OCI-LY7 (cell line): ENCODE measurements around the gene ZNF132. TPM values are rescaled to one million over a fixed set of nuclear protein-coding genes. Genes with fewer than 3 reads are reported as not detected.

Source experiments
- BruUV-seq: library from RNA; stranded (reverse); fragments of 400-500 nt; replicated peaks from 2 replicates; lab custom pipeline; 2021; lab: Mats Ljungman, UMichigan
- CTCF ChIA-PET: fragments of 300-600 bp; sonication (Branson Sonifier 250); formaldehyde crosslinking; loops from one replicate; lab custom pipeline; 2022; ENCODE audit warnings: antibody characterized with exemption; ENCODE audit not compliant: unreplicated experiment; lab: Charles Lee
- POLR2A ChIA-PET: fragments of 300-600 bp; sonication (Branson Sonifier 250); formaldehyde crosslinking; loops from one replicate; lab custom pipeline; 2022; ENCODE audit warnings: antibody characterized with exemption; lab: Charles Lee
- DNase-seq: peaks from one replicate; pipeline ENCODE4 v3.0.0-alpha.2; 2015; ENCODE audit warnings: low spot score
- H2AFZ ChIP-seq: fragments of 200-600 bp; sonication (generic), shearing (Covaris generic); 2 replicates; pipeline ENCODE4 v1.6.1; 2014; ENCODE audit warnings: mild to moderate bottlenecking, antibody characterized with exemption, low read length, moderate library complexity
- H3K27ac ChIP-seq: fragments of 200-600 bp; sonication (generic); 2 replicates; pipeline ENCODE4 v1.5.1; 2014; ENCODE audit warnings: mixed run types, low read depth, mild to moderate bottlenecking, moderate library complexity, low read length, inconsistent platforms; ENCODE audit not compliant: poor library complexity, severe bottlenecking
- H3K36me3 ChIP-seq: fragments of 200-600 bp; sonication (generic); 2 replicates; pipeline ENCODE4 v1.6.1; 2014; ENCODE audit warnings: mild to moderate bottlenecking, antibody characterized with exemption, low read length, moderate library complexity, mixed read lengths; ENCODE audit not compliant: insufficient read depth
- H3K4me1 ChIP-seq: fragments of 200-600 bp; sonication (generic); 2 replicates; pipeline ENCODE4 v1.5.1; 2014; ENCODE audit warnings: mild to moderate bottlenecking, low read length; ENCODE audit not compliant: insufficient read depth, poor library complexity, severe bottlenecking
- H3K4me2 ChIP-seq: fragments of 200-600 bp; sonication (generic); 2 replicates; pipeline ENCODE4 v1.6.1; 2014; ENCODE audit warnings: mild to moderate bottlenecking, low read length
- H3K4me3 ChIP-seq: fragments of 200-600 bp; sonication (generic); 2 replicates; pipeline ENCODE4 v1.5.1; 2014; ENCODE audit warnings: mild to moderate bottlenecking, low read depth, low read length; ENCODE audit not compliant: poor library complexity, severe bottlenecking
- H3K79me2 ChIP-seq: fragments of 200-600 bp; sonication (generic); 2 replicates; pipeline ENCODE4 v1.6.1; 2016; ENCODE audit warnings: low read depth, mild to moderate bottlenecking, low read length, moderate library complexity, mixed read lengths; ENCODE audit not compliant: insufficient read depth
- H3K9me2 ChIP-seq: fragments of 200-600 bp; sonication (generic); 2 replicates; pipeline ENCODE4 v1.6.1; 2016; ENCODE audit warnings: mild to moderate bottlenecking, low read length, mixed read lengths; ENCODE audit not compliant: insufficient read depth
- H3K9me3 ChIP-seq: fragments of 200-600 bp; sonication (generic); 2 replicates; pipeline ENCODE4 v1.6.1; 2014; ENCODE audit warnings: mild to moderate bottlenecking, mixed run types, low read length, mixed read lengths
- H4K20me1 ChIP-seq: fragments of 200-600 bp; sonication (generic); 2 replicates; pipeline ENCODE4 v1.6.1; 2014; ENCODE audit warnings: mild to moderate bottlenecking, antibody characterized with exemption, low read length, moderate library complexity, mixed read lengths; ENCODE audit not compliant: insufficient read depth
- CTCF ChIP-seq: fragments of 200-600 bp; sonication (generic); conservative IDR thresholded peaks from 2 replicates; pipeline ENCODE4 v1.5.1; 2014; ENCODE audit warnings: mild to moderate bottlenecking, antibody characterized with exemption, low read length, moderate library complexity, mixed read lengths
- EZH2phosphoT487 ChIP-seq: fragments of 200-600 bp; sonication (generic); IDR thresholded peaks from 2 replicates; pipeline ENCODE4 v1.6.1; 2018; ENCODE audit warnings: low read depth, borderline replicate concordance, mild to moderate bottlenecking, mixed run types, antibody characterized with exemption, low read length, moderate library complexity, mixed read lengths
- intact Hi-C: fragments of 100-400 bp; cut with micrococcal nuclease; formaldehyde crosslinking; loops from one replicate; pipeline ENCODE4 v1.10.0; 2022; ENCODE audit not compliant: unreplicated experiment
- total RNA-seq, 2 experiments: library from RNA; depleted of rRNA in 1 of 2; stranded (reverse); fragments of >200 nt in 1 of 2; shearing (Covaris generic) in 1 of 2; gene quantifications; 2 replicates each; pipeline ENCODE4 v1.2.3, GENCODE V29; 2014 to 2022

ZNF132 gene
- total RNA-seq, 2 experiments from 2014 or later, result not detected

- Histone ChIP-seq H3K4me1 (no peaks in the 10 kb centered on the region), H3K36me3 (no peaks in the 10 kb centered on the region), H3K9me3 (no peaks in the 10 kb centered on the region), H3K79me2 (no peaks in the 10 kb centered on the region), H3K9me2 (no peaks in the 10 kb centered on the region), H3K27ac (no peak overlapping the region), H3K4me3 (no peak overlapping the region), H4K20me1 (no peaks in the 10 kb centered on the region), H3K4me2 (no peak overlapping the region), H2AFZ (no peak overlapping the region)
- DNase-seq, result no peak
- CTCF ChIA-PET, result no interaction called here
- TF ChIP-seq EZH2phosphoT487 (no peak), CTCF (no peak)
- intact Hi-C loops, result no loop called here
- POLR2A ChIA-PET, result interaction anchor here (0.6 kb wide), 1 partner anchor 75 kb away, joined by 8 read pairs; no protein-coding TSS in a partner anchor
- no TSS peak for BruUV-seq
Measured at GRCh38 chr19:58440556-58440955, 603 bp upstream of the ZNF132 start.

GRCh38 chr19:58434217-58434616 is 5.7 kb downstream of the ZNF132 start:
- H3K79me2 ChIP-seq, result no peaks in the 10 kb centered on the region
- no peaks in the 10 kb centered on the region for H3K4me1 ChIP-seq
- no peaks in the 10 kb centered on the region for H3K36me3 ChIP-seq
- ChIA-PET CTCF (no interaction called here), POLR2A (no interaction called here)
- H3K9me3 ChIP-seq, result no peaks in the 10 kb centered on the region
- no TSS peak for BruUV-seq
- H3K4me3 ChIP-seq, result no peak overlapping the region
- no peak for TF ChIP-seq EZH2phosphoT487
- no peak for TF ChIP-seq CTCF
- H3K27ac ChIP-seq, result no peak overlapping the region
- no peaks in the 10 kb centered on the region for H3K9me2 ChIP-seq
- no peak overlapping the region for H3K4me2 ChIP-seq
- intact Hi-C loops, result no loop called here
- H2AFZ ChIP-seq, result no peak overlapping the region
- DNase-seq, result no peak
- no peaks in the 10 kb centered on the region for H4K20me1 ChIP-seq

- Histone ChIP-seq H3K36me3 (no peaks in the 10 kb centered on the region), H3K27ac (no peak overlapping the region), H4K20me1 (no peaks in the 10 kb centered on the region), H3K9me3 (no peaks in the 10 kb centered on the region), H2AFZ (no peak overlapping the region), H3K9me2 (no peaks in the 10 kb centered on the region), H3K79me2 (no peaks in the 10 kb centered on the region), H3K4me2 (no peak overlapping the region), H3K4me1 (peaks cover 3% of the 10 kb centered on the region), H3K4me3 (no peak overlapping the region)
- no peak for DNase-seq
- ChIA-PET POLR2A (no interaction called here), CTCF (no interaction called here)
- TF ChIP-seq CTCF, result no peak
- TF ChIP-seq EZH2phosphoT487, result no peak
- intact Hi-C loops, result no loop called here
- no TSS peak for BruUV-seq
Measured at GRCh38 chr19:58429745-58430144, 10.2 kb downstream of the ZNF132 start.
